ENCODE data around the gene COA4.
A peak's percentile ranks its signal among the peaks of the same experiment; 100 is the strongest.
"Not testable (repeated sequence)": the region's sequence is repeated elsewhere in the genome, so short reads cannot be mapped to it uniquely, and the experiment has no call there.

COA4 gene

GRCh38 chr11:73876424-73877310 is at the start of gene COA4, which contains the start of gene PAAF1:
TSS of gene COA4 (minus strand) at chr11:73876846. CDS start at chr11:73873378, 3,468 bp downstream.
TSS of gene PAAF1 (plus strand) at chr11:73876999. CDS start at chr11:73877022, 23 bp downstream.
- peak; percentile 93 for DNase-seq

DNA sequence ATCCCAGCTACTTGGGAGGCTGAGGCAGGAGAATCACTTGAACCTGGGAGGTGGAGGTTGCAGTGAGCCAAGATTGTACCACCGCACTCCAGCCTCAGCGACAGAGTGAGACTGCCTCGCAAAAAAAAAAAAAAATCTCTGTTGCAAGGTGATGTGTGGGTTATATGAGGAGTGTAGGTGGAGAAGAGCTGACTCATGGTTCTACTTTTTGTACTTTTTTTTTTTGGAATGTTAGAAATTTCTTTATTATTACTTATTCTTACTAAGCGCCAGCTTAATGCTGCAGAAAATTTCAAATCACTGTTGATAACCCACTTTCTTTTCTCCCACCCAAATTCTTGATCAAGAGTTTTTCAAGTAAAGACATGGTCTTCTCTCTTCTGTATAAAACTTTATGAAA is 44.5 kb upstream of the COA4 start:
- no peak for DNase-seq

DNA sequence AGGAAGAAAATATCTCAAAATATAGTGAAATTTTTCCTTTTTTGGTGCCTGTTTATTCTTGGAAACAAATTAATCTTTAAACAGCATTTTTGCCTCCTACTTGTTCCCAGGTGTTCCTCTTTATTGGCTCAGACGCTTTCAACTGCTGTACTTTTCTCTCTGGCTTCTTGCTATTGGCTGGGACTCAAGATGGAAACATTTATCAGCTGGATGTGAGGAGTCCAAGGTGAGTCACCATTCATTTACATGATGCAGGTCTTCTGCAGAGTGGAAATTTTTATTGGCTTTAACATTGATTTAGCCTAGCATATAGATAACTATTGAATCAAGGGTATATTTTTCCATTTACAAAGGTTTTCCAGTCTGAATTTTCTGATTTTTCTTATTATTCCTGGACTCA is 39.8 kb upstream of the COA4 start:
- DNase-seq: no peak

GRCh38 chr11:73914284-73914683 is 37.6 kb upstream of the COA4 start:
- no peak for DNase-seq

GRCh38 chr11:73913472-73913871 is 36.8 kb upstream of the COA4 start:
- no peak for DNase-seq

DNA sequence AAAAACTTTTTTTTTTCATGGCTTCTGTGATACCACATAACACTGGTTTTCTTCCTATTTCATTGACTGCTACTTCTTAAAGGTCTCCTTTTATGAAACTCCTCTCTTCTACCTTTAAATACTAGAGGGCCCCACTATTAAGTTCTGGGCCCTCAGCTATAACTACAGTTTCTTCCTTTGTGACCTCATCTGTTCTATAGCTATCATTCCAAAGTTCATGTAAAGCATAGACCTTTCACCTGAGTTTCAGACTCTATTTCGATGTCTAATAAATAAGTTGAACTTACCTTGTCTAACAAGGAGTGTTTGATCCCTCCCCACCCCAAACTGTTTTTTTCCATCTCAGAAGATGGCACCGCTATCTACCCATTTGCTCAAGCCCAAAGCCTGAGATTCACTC is 35.4 kb upstream of the COA4 start:
- no peak for DNase-seq

- DNase-seq: no peak
Observed at GRCh38 chr11:73907191-73907590, 30.5 kb upstream of the COA4 start.

DNA sequence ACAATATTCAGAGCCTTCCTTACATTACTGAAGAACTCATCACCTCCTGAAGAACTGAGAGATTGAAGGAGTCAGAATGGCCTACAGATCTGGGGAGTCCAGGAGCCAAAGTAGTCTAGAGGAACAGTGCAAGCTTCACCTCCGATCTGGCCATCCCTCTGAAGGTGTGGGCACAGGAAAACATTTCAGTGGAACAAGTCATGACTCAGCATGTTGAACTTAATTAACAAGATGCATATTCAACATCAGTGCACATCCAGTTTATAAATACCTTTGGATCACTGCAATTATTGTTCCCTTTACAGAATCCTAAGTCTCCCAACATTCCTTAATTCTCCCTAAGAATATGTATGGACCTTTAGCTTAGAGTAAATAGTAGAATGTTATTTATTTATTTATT is 25.7 kb upstream of the COA4 start:
- no peak for DNase-seq

- DNase-seq: no peak
Observed at GRCh38 chr11:73894725-73895335, 18.2 kb upstream of the COA4 start.

- no peak for DNase-seq
Observed at GRCh38 chr11:73893041-73893440, 16.4 kb upstream of the COA4 start.

- no peak for DNase-seq
Observed at GRCh38 chr11:73889536-73889935, 12.9 kb upstream of the COA4 start.

- DNase-seq: no peak
Observed at GRCh38 chr11:73889019-73889418, 12.4 kb upstream of the COA4 start.

- no peak for DNase-seq
Observed at GRCh38 chr11:73888244-73888643, 11.6 kb upstream of the COA4 start.

GRCh38 chr11:73883856-73884255 is 7.2 kb upstream of the COA4 start:
- no peak for DNase-seq

DNA sequence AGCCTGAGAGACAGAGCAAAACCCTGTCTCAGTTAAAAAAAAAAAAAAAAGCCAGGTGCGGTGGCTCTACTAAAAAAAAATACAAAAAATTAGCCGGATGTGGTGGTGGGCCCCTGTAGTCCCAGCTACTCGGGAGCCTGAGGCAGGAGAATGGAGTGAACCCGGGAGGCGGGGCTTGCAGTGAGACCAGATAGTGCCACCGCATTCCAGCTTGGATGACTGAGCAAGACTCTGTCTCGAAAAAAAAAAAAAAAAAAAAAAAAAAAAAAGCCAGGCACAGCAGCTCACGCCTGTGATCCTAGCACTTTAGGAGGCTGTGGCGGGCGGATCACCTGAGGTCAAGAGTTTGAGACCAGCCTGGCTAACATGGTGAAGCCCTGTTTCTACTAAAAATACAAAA is 3.8 kb upstream of the COA4 start:
- not testable (repeated sequence) for DNase-seq

- no peak for DNase-seq
Observed at GRCh38 chr11:73878771-73879170, 2.1 kb upstream of the COA4 start.

GRCh38 chr11:73875840-73876239 is 806 bp downstream of the COA4 start:
- DNase-seq: peak; percentile 63

DNA sequence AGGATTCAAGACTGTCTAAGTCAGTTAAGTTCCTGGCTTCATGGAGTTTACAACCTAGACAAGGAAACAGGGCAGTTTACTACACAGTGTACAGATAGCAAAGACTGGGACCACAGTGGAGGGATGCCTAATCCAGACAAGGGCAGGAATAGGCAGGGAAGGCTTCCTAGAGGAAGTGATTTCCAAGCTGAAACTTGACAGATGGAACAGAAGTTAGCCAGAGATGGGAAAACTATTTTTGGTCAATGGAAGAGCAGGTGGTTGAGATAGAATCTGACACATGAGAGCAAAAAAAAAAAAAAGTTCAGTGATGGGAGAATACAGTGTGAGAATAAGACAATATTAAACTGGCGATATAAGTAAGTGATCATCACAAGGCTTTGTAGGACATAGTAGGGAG is 1.3 kb downstream of the COA4 start:
- no peak for DNase-seq

- DNase-seq: no peak
Observed at GRCh38 chr11:73872749-73873357, 3.8 kb downstream of the COA4 start.

- DNase-seq: no peak
Observed at GRCh38 chr11:73870261-73870660, 6.4 kb downstream of the COA4 start.

DNA sequence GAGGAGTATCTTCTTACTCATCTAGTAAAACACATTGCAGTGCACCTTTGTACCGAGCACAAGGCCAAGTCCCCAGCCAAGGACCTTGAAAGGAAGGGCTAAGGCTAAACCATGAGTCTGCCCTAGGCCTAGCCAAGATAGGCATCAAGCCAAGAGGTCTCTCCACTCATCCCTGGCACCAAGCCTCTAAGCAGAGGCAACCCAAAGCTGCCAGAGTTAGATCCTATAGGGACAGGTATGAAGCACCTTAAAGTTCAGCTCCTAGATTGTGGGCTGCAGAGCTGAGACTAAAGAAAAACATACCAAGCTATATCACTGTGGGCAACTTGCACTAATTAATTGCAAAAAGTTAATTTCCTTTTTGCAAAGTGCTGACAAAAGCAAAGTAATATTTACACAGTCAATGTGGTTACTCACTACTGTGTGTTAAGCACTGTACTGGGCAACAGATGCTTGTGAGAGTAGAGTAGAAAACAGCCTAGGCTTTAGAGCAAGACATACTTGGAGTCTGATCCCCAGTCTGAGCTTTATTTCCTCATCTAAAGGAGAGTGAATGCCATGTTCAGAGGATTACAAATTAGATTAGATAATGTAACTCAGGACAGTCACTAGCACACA is 7.2 kb downstream of the COA4 start:
- no peak for DNase-seq

- no peak for DNase-seq
Observed at GRCh38 chr11:73866586-73866996, 10.1 kb downstream of the COA4 start.

DNA sequence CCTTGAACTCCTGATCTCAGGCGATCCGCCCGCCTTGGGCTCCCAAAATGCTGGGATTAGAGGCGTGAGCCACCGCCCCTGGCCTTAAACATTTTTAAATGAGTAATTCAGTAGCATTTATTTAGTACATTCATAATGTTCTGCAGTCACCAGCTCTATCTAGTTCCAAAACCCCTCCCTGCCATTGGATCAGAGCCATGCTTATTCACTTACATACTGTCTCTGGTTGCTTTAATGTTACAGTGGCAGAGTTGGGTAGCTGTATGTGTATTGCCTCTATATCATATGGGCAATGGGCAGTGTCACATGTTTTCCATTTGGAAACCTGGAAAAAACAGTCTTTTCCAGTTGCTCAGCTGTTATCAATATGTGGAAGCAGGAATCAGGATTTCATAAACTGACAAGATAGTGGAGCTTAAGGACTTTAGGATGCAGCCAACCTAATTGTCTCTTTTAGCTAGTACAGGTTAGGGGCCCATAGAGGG is 10.5 kb downstream of the COA4 start:
- no peak for DNase-seq
